NCI-H510A treated with DMSO at 0.1 percent for 48 hours (cell line): ENCODE measurements around the gene WAS.
"Not testable (repeated sequence)": the region's sequence is repeated elsewhere in the genome, so short reads cannot be mapped to it uniquely, and the experiment has no call there.

ENCODE experiments used
- DNase-seq: peaks from one replicate; lab custom pipeline; 2025; lab: John Stamatoyannopoulos, UW

Gene WAS

DNA sequence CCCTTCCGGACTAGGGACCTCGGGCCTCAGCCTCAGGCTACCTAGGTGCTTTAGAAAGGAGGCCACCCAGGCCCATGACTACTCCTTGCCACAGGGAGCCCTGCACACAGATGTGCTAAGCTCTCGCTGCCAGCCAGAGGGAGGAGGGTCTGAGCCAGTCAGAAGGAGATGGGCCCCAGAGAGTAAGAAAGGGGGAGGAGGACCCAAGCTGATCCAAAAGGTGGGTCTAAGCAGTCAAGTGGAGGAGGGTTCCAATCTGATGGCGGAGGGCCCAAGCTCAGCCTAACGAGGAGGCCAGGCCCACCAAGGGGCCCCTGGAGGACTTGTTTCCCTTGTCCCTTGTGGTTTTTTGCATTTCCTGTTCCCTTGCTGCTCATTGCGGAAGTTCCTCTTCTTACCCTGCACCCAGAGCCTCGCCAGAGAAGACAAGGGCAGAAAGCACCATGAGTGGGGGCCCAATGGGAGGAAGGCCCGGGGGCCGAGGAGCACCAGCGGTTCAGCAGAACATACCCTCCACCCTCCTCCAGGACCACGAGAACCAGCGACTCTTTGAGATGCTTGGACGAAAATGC, at the start of gene WAS:
Gene WAS (plus strand): TSS at position 389 of the 572 bp plus-strand sequence. CDS start 55 bp downstream, at position 444.
- no peak for DNase-seq

GRCh38 chrX:48636301-48636700, 47.3 kb upstream of the WAS start:
- no peak for DNase-seq

- no peak for DNase-seq
These were observed 46.8 kb upstream of the WAS start for GRCh38 chrX:48636776-48637175.

- DNase-seq: no peak
These were observed 37.9 kb upstream of the WAS start for GRCh38 chrX:48645669-48646068.

- DNase-seq: no peak
These were observed 35.3 kb upstream of the WAS start for GRCh38 chrX:48648336-48648751.

DNA sequence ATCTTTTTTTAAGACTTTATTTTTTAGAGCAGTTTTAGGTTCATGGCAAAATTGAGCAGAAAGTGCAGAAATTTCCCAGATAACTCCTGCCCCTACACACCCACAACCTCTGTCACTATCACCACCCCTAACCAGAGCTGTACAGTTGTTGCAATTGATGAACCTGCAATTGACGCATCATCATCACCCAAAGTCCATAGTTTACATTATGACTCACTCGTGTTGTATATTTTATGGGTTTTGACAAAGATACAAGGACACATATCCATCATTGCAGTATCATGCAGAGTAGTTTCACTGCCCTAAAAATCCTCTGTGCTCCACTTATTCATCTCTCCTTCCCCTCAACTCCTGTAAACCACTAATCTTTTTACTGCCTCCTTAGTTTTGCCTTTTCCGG, 34.5 kb upstream of the WAS start:
- no peak for DNase-seq

DNA sequence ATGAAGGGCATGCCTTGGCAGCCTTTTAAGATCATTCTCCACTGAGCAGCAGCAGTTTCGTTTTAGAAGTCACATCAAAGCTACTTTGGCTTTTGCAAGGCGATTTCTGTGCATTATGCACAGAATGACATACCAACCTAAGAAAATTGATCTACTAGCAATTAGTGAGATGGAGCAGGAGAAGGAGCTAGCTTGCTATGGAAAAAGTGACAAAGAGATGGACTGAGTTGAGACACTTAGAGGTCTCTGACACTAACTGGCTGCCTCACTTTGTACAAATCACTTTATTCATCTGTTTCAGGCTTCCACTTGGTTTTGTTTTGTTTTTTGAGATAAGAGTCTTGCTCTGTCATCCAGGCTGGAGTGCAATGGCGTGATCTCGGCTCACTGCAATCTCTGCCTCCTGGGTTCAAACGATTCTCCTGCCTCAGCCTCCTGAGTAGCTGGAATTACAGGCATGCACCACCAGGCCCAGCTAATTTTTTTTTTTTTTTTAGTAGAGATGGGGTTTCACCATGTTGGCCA, 31.5 kb upstream of the WAS start:
- DNase-seq: not testable (repeated sequence)

GRCh38 chrX:48654746-48655145, 28.9 kb upstream of the WAS start:
- not testable (repeated sequence) for DNase-seq

- DNase-seq: not testable (repeated sequence)
These were observed 23.9 kb upstream of the WAS start for GRCh38 chrX:48659686-48660085.

DNA sequence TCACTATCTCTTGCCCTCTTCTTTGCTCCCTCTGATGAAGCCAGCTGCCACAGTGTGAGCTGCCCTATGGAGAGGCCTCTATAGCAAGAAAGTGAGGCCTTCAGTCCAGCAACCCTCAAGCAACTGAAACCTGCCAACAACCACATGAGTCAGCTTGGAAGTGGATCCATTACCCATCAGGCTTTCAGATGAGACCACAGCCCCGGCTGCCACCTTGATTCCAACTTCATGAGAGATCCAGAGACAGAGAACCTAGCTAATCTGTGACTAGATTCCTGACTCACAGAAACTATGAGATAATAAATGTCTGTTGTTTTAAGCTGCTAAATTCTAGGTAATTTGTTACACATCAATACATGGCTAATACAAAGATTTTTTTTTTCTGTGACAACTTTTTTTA, 20.4 kb upstream of the WAS start:
- DNase-seq: no peak

DNA sequence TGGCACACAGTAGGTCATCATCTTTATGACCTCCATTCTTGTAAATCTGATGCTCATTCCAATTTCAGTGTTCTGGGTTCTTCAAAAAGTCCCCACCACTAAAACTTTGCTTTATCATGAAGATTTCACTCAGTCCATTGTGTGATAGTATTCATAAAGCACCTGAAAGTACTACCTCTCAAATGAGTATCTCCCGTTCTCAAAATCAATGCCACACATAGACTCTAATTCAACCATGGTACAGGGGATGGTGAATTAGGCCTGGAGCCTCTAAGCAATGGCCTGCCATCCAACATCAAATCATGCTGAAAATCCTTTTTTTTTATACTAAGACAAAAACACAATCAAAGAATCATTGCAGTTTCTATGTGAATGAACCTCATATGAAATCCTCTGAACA, 19.4 kb upstream of the WAS start:
- DNase-seq: no peak

GRCh38 chrX:48665991-48666390, 17.6 kb upstream of the WAS start:
- no peak for DNase-seq

DNA sequence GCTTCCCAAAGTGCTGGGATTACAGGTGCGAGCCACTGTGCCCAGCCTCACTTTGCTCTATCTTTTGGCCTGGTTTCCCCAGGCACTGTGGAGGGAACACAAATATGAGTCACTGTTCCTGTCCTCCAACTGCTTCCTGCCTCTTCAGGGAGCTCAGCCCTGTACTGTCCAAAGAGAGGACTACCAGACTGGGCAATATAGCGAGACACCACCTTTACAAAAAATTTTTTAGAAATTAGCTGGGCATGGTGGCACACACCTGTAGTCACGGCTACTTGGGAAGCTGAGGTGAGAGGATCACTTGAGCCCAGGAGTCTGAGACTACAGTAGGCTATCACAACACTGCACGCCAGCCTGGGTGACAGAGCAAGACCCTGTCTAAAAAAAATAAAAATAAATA, 16.9 kb upstream of the WAS start:
- DNase-seq: no peak

DNA sequence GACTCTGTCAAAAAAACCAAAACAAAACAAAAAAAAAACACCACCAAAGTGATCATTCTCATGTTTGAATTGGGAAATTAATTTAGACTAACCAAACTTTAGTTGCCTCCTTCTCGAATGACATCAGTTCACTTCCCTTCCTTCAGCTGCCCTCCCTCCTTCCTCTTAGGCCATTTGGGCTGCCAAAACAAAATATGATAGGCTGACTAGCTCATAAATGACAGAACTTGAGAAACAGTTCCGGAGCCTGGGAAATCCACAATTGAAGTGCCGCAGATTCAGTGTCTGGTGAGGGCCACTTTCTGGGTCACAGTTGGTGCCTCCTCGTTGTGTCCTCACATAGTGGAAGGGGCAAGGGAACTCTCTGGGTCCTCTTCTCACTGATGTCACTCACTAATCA, 16.1 kb upstream of the WAS start:
- no peak for DNase-seq

GRCh38 chrX:48668187-48668586, 15.4 kb upstream of the WAS start:
- not testable (repeated sequence) for DNase-seq

DNA sequence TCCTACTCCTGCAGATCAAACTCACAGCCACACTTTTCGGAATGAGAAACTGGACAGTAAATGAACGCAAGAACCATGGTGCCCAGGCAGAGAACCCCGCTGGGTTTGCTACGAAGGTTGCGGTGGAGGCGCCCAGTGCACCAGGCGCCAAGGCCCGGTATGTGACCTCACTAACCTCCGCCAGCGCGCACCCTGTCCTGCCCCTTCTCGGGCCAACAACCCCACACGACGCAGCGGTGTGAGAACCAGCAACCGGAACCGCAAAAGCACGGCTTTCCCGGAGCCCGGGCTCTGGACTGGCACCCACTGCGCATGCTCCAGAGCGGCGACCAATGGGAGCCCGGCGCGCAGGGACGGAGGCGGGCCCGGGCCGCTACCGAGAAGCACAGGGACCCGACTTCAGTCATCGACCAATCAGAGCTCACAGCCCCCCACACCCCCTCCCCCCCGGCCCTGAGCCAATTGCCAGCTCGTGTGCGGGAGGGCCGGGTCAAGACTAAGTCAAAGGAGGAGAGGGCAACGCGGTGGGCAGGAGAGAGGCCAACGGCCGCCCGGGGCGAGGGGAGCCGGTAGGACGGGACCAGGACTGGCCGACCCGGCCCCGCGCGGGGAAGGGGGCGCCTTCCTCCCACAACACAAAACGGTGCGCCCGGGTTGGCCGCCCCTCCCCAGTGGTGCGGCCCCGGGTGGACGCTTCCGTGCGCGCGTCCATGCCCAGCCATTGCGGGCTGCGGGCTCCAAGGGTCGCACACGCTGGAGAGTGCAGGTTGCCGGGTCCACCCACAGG, 7.3 kb upstream of the WAS start:
- DNase-seq: peak; percentile 81

DNA sequence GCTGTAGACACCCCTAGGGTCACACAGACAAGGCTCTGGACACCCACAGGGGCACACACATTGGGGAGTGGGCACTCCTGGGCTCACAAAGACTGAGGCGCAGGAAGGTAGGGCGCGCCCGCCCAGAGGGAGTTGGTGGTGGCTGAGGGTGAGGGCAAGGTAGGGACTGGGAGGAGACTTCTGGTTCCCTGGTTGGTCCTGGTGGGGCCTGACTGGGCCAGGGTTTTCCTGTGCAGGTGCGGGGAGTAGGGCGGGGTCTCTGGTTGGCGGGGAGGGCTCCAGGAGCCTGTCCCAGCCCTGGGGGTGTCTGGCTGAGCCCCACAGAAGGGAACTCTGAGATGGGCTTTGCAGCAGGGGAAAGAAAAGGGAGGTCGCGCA, 6.7 kb upstream of the WAS start:
- DNase-seq: peak; percentile 28

- DNase-seq: no peak
These were observed 6.1 kb upstream of the WAS start for GRCh38 chrX:48677516-48677915.

DNA sequence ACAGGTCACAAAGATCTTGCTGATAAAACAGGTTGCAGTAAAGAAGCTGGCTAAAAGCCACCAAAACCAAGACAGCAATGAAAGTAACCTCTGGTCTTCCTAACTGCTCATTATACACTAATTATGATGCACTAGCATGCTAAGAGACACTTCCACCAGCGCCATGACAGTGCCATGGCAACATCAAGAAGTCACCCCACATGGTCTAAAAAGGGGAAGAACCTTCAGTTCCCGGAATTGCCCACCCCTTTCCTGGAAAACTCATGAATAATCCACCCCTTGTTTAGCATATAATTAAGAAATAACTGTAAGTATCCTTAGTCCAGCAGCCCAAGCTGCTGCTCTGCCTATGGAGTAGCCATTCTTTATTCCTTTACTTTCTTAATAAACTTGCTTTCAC, 3.1 kb upstream of the WAS start:
- DNase-seq: not testable (repeated sequence)

GRCh38 chrX:48680925-48681324, 2.7 kb upstream of the WAS start:
- not testable (repeated sequence) for DNase-seq

DNA sequence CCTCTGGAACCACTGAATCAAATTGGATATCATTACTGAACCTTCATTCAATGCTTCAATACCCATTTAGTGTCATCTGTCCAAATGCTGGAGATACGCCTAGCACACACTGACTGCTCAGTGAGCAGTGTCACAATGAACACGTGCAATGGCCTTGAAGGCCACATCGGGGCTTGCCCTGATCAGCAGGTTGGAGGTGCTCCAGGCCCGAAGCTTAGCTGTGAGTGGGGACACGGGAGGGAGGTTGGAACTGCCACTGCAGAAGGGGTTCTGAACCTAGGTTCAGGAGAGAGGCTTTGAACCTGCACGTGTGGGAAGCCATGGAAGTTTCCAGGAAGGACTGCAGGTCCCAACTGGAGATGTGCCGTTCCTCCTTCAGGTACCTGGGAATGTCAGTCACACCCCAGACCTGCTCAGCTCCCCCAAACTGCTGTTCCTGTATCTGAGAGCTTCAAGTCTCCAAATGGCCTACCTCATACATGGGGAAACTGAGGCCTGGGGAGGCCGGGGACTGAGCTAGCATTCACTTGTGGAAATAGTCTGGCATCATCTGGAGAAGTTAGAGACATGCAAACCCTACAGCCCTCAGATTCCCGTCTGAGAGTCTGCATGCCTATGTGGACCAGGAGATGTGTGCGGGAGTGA, 1.9 kb upstream of the WAS start:
- no peak for DNase-seq

DNA sequence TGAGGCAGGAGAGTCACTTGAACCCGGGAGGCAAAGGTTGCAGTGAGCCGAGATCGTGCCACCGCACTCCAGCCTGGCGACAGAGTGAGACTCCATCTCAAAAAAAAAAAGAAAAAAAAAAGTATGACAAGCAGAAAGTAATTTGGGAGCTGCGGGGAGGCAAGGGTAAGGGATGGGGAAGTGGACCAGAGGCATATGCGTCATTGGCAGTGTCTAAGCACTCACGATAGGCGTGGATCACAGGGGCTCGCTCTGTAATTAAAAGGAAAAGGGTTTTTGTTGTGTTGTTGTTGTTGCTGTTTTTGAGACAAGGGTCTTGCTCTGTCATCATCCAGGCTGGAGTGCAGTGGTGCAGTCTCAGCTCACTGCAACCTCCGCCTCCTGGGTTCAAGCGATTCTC, 804 bp upstream of the WAS start:
- not testable (repeated sequence) for DNase-seq

GRCh38 chrX:48684134-48684533, 535 bp downstream of the WAS start:
- no peak for DNase-seq
